Ovary (tissue), 9 donors: ENCODE data around the gene CEP76. TPM values are rescaled to one million over a fixed set of nuclear protein-coding genes. Genes with fewer than 3 reads are reported as not detected.

Source experiments
- DNase-seq, 5 donors: peaks; one replicate each; pipeline ENCODE4 v3.0.0-alpha.2; 2019 to 2020
- H3K27ac ChIP-seq, 2 donors: fragments of 200-600 bp; one replicate each; pipeline versions ENCODE4 v1.5.1 to v1.8.0; 2019 to 2022
- H3K27me3 ChIP-seq: fragments of 200-600 bp; one replicate; pipeline ENCODE4 v1.8.0; 2022
- H3K36me3 ChIP-seq: fragments of 200-600 bp; sonication (generic); one replicate; pipeline ENCODE4 v1.5.1; 2019
- H3K4me1 ChIP-seq: one replicate; pipeline ENCODE4 v1.8.1; 2013; ENCODE audit warnings: mild to moderate bottlenecking, moderate library complexity; ENCODE audit not compliant: insufficient read depth
- H3K4me3 ChIP-seq: fragments of 200-600 bp; sonication (generic); one replicate; pipeline ENCODE4 v1.5.1; 2017
- H3K9me3 ChIP-seq, 2 donors: fragments of 200-600 bp in 1 of 2; sonication (generic) in 1 of 2; one replicate each; pipeline versions ENCODE4 v1.5.1 to v1.8.1; 2013 to 2019; ENCODE audit warnings: mild to moderate bottlenecking in 1 of 2, moderate library complexity in 1 of 2
- CTCF ChIP-seq, 3 donors: fragments of 450-650 bp in 2 of 3; fragments of 200-600 bp in 1 of 3; IDR thresholded peaks; one replicate each; pipeline versions ENCODE4 v1.5.1 to v1.8.0; 2016 to 2022; ENCODE audit warnings: antibody characterized with exemption in 3 of 3, mild to moderate bottlenecking in 1 of 3
- EP300 ChIP-seq: sonication (generic); formaldehyde crosslinking; IDR thresholded peaks from one replicate; pipeline ENCODE4 v1.6.1; 2017; ENCODE audit warnings: antibody characterized with exemption
- POLR2A ChIP-seq: fragments of 450-650 bp; IDR thresholded peaks from one replicate; pipeline ENCODE4 v1.6.1; 2017; ENCODE audit warnings: antibody characterized with exemption, mild to moderate bottlenecking, moderate library complexity
- WGBS, 3 donors: extraction: QIAGEN DNeasy Blood & Tissue Kit in 1 of 3; methylation state at CpG; one replicate each; pipeline versions ENCODE4 v1.1.5 to v1.1.7; 2013 to 2017; 5-methylcytosine and 5-hydroxymethylcytosine counted together
- intact Hi-C, 4 donors: fragments of 100-400 bp; cut with DNase I; formaldehyde crosslinking; loops; one replicate each; pipeline versions ENCODE4 v1.11.0 to v1.15.1; 2022 to 2023
- polyA plus RNA-seq, 2 donors: library from polyadenylated mRNA; stranded (reverse); fragments of 200-250 nt in 1 of 2; fragments of 350-450 nt in 1 of 2; fragmentation: Illumina TruSeq in 1 of 2; extraction: RNeasy Lipid Tissue Mini Kit (QIAGEN cat#74804) in 1 of 2; gene quantifications; one replicate each; pipeline ENCODE4 v1.2.3, GENCODE V29; 2013 to 2014
- total RNA-seq, 7 donors: library from RNA; depleted of rRNA in 2 of 7; stranded (reverse); fragments of >200 nt in 2 of 7; fragmentation: NEBNext Ultra II Directional in 3 of 7; extraction: Animal tissue kit (Norgen Biotek cat#: 25700) in 3 of 7; gene quantifications; one replicate each; pipeline versions ENCODE4 v1.1.0 to v1.2.4, GENCODE V29; 2016 to 2023
- donor health status: DM: no; HTN: no; CAD: no; lungs with moderate emphysema.
- donor health status: DM: no; HTN: no; CAD: no.
- donor health status: Bipolar disorder and iron deficiency.
- donor health status: DM: yes; HTN: yes; CAD: no.
- donor health status: DM: no; HTN: no; CAD: no.
- donor health status: DM: yes; HTN: yes; CAD: no.

CEP76 gene
- total and polyA plus RNA-seq, 9 donors, result 4.8 to 8.3 (median 5.9) TPM

DNA sequence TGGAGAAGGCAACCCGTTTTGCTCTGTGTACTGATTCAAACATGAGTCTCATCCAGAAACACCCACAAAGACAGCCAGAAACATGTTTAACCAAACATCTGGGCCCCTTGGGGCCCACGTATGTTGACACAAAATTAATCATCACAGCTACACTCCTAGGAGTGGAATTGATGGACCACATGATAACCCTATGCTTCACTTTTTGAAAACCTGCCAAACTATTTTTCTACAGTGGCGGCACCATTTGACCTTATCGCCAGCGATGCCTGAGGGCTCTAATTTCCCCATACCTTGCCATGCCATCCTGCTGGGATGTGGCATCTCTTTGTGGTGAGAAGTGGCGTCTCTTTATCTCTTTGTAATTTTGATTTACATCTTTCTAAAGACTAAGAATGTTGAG, 38.8 kb upstream of the CEP76 start:
- Histone ChIP-seq H3K4me3 (no peak overlapping the region), H3K9me3 (no peaks in the 10 kb centered on the region), H3K27me3 (no peaks in the 10 kb centered on the region), H3K4me1 (no peaks in the 10 kb centered on the region), H3K36me3 (no peaks in the 10 kb centered on the region), H3K27ac (no peak overlapping the region)
- TF ChIP-seq EP300 (no peak), CTCF (IDR thresholded peaks at IDR 0.05) (no peak), POLR2A (no peak)
- 83 to 87% (median 86%) methylated on average over 6 of the region's 6 CpGs for WGBS, 3 donors
- no peak for DNase-seq
- intact Hi-C loops, result loop anchor here in 2 of 4 donors (5.0 kb wide), 2 partner anchors 186 to 191 kb away; no protein-coding TSS in a partner anchor

DNA sequence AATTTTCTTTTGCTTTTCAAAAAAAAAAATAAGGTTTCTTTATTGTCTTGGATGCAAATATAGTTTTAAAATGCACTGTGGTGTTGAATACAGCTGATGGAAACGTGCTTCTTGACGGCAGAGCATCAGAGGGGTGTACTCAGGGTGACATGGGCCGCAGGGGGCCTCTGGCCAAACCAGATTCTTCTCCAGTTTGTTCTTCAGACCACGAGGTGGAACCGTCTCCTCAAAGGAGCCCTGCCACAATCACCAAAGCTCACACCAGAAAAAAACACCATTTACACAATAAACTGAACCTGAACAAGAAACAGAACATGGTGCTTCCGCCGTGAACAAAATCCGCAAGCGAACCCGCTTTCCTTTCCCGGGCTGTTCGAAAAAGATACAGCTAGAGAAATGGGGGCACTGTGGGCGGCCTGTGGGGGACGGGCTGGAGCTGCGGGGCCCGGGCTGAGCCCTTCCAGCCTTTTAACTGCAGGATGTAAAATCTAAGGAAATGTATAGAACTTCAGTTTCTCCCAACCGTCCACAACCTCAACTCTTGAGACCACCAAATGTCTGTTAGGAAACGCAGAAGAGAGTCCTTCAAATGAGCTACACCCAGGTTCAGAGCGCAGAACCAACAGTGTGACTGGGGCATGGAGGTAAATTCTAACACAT, 34.9 kb upstream of the CEP76 start:
- TF ChIP-seq CTCF (IDR thresholded peaks at IDR 0.05) (no peak), EP300 (no peak), POLR2A (no peak)
- no peaks in the 10 kb centered on the region for H3K36me3 ChIP-seq
- no peaks in the 10 kb centered on the region for H3K27me3 ChIP-seq
- DNase-seq, result no peak
- H3K4me1 ChIP-seq, result no peaks in the 10 kb centered on the region
- H3K9me3 ChIP-seq, result no peaks in the 10 kb centered on the region
- WGBS, 3 donors, result 86 to 88% (median 87%) methylated on average over 19 of the region's 19 CpGs
- H3K27ac ChIP-seq, result no peak overlapping the region
- intact Hi-C loops, result no loop called here
- H3K4me3 ChIP-seq, result no peak overlapping the region

DNA sequence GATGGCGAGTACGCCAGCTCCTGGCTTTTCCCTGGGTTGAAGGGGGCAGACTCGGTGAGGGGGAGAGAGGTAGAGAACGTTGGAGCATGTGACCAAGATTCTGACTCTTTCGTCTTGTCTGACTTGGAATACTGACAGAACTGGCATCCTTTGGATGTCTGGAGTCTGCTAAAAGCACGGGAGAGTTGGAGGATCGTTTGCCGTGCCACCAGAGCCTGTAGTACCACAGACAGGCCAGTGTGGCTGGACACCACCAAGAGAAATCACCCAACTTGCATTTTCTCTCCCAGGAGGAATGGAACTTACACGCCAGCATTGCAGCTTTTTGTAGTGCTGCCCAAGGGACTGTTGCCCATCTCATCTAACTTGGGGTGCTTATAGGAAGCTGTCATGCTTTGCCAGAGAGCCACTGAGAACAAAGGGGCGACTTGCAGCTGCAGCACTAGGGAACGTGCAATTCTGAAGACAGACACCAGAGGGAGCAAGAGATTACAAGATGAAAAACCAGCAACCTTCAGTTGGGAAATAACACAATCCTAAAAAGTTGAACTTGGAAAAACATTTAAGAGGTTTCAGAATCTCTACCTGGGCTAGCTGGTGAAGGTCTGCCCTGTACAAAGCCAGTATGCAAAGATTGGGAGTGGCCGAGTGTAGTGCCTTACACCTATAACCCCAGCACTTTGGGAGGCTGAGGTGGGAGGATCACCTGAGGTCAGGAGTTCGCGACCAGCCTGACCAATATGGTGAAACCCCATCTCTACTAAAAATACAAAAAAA, 24.4 kb upstream of the CEP76 start:
- 58 to 60% (median 59%) methylated on average over 14 of the region's 14 CpGs for WGBS, 3 donors
- no peak overlapping the region for H3K27ac ChIP-seq
- H3K36me3 ChIP-seq, result no peaks in the 10 kb centered on the region
- no peaks in the 10 kb centered on the region for H3K27me3 ChIP-seq
- intact Hi-C loops, result loop anchor here (1.0 to 5.0 kb wide), 3 partner anchors 205 to 208 kb away; no protein-coding TSS in a partner anchor
- H3K9me3 ChIP-seq, result no peaks in the 10 kb centered on the region
- TF ChIP-seq EP300 (no peak), CTCF (IDR thresholded peaks at IDR 0.05) (peak; percentile 54 to 87 (median 83))
- peak in 4 of 5 donors; percentile 37 to 64 (median 48) for DNase-seq
- H3K4me3 ChIP-seq, result no peak overlapping the region
- H3K4me1 ChIP-seq, result no peaks in the 10 kb centered on the region

GRCh38 chr18:12726331-12726730, 23.8 kb upstream of the CEP76 start:
- H3K27me3 ChIP-seq, result no peaks in the 10 kb centered on the region
- DNase-seq, result no peak
- no peaks in the 10 kb centered on the region for H3K4me1 ChIP-seq
- 56 to 71% (median 65%) methylated on average over 4 of the region's 4 CpGs for WGBS, 3 donors
- intact Hi-C loops, result loop anchor here in 2 of 4 donors (2.0 to 5.0 kb wide), 2 partner anchors 206 to 208 kb away; no protein-coding TSS in a partner anchor
- H3K9me3 ChIP-seq, result no peaks in the 10 kb centered on the region
- no peak overlapping the region for H3K4me3 ChIP-seq
- H3K27ac ChIP-seq, result no peak overlapping the region
- no peaks in the 10 kb centered on the region for H3K36me3 ChIP-seq
- no peak for TF ChIP-seq EP300
- TF ChIP-seq POLR2A, result no peak
- TF ChIP-seq CTCF (IDR thresholded peaks at IDR 0.05), result no peak
